Ovary (tissue), 9 donors: ENCODE measurements around the gene ZBTB43. TPM values are rescaled to one million over a fixed set of nuclear protein-coding genes. Genes with fewer than 3 reads are reported as not detected.
"Not testable (repeated sequence)": the region's sequence is repeated elsewhere in the genome, so short reads cannot be mapped to it uniquely, and the experiment has no call there.

ENCODE experiments used
- DNase-seq, 5 donors: peaks; one replicate each; pipeline ENCODE4 v3.0.0-alpha.2; 2019 to 2020
- H3K27ac ChIP-seq, 2 donors: fragments of 200-600 bp; one replicate each; pipeline versions ENCODE4 v1.5.1 to v1.8.0; 2019 to 2022
- H3K27me3 ChIP-seq: fragments of 200-600 bp; one replicate; pipeline ENCODE4 v1.8.0; 2022
- H3K36me3 ChIP-seq: fragments of 200-600 bp; sonication (generic); one replicate; pipeline ENCODE4 v1.5.1; 2019
- H3K4me1 ChIP-seq: one replicate; pipeline ENCODE4 v1.8.1; 2013; ENCODE audit warnings: mild to moderate bottlenecking, moderate library complexity; ENCODE audit not compliant: insufficient read depth
- H3K4me3 ChIP-seq: fragments of 200-600 bp; sonication (generic); one replicate; pipeline ENCODE4 v1.5.1; 2017
- H3K9me3 ChIP-seq, 2 donors: fragments of 200-600 bp in 1 of 2; sonication (generic) in 1 of 2; one replicate each; pipeline versions ENCODE4 v1.5.1 to v1.8.1; 2013 to 2019; ENCODE audit warnings: mild to moderate bottlenecking in 1 of 2, moderate library complexity in 1 of 2
- CTCF ChIP-seq, 3 donors: fragments of 450-650 bp in 2 of 3; fragments of 200-600 bp in 1 of 3; IDR thresholded peaks; one replicate each; pipeline versions ENCODE4 v1.5.1 to v1.8.0; 2016 to 2022; ENCODE audit warnings: antibody characterized with exemption in 3 of 3, mild to moderate bottlenecking in 1 of 3
- EP300 ChIP-seq: sonication (generic); formaldehyde crosslinking; IDR thresholded peaks from one replicate; pipeline ENCODE4 v1.6.1; 2017; ENCODE audit warnings: antibody characterized with exemption
- POLR2A ChIP-seq: fragments of 450-650 bp; IDR thresholded peaks from one replicate; pipeline ENCODE4 v1.6.1; 2017; ENCODE audit warnings: antibody characterized with exemption, mild to moderate bottlenecking, moderate library complexity
- WGBS, 3 donors: extraction: QIAGEN DNeasy Blood & Tissue Kit in 1 of 3; methylation state at CpG; one replicate each; pipeline versions ENCODE4 v1.1.5 to v1.1.7; 2013 to 2017; 5-methylcytosine and 5-hydroxymethylcytosine counted together
- intact Hi-C, 4 donors: fragments of 100-400 bp; cut with DNase I; formaldehyde crosslinking; loops; one replicate each; pipeline versions ENCODE4 v1.11.0 to v1.15.1; 2022 to 2023
- polyA plus RNA-seq, 2 donors: library from polyadenylated mRNA; stranded (reverse); fragments of 200-250 nt in 1 of 2; fragments of 350-450 nt in 1 of 2; fragmentation: Illumina TruSeq in 1 of 2; extraction: RNeasy Lipid Tissue Mini Kit (QIAGEN cat#74804) in 1 of 2; gene quantifications; one replicate each; pipeline ENCODE4 v1.2.3, GENCODE V29; 2013 to 2014
- total RNA-seq, 7 donors: library from RNA; depleted of rRNA in 2 of 7; stranded (reverse); fragments of >200 nt in 2 of 7; fragmentation: NEBNext Ultra II Directional in 3 of 7; extraction: Animal tissue kit (Norgen Biotek cat#: 25700) in 3 of 7; gene quantifications; one replicate each; pipeline versions ENCODE4 v1.1.0 to v1.2.4, GENCODE V29; 2016 to 2023
- donor health status: DM: no; HTN: no; CAD: no; lungs with moderate emphysema.
- donor health status: DM: no; HTN: no; CAD: no.
- donor health status: Bipolar disorder and iron deficiency.
- donor health status: DM: yes; HTN: yes; CAD: no.
- donor health status: DM: no; HTN: no; CAD: no.
- donor health status: DM: yes; HTN: yes; CAD: no.

Gene ZBTB43
- total and polyA plus RNA-seq, 9 donors: 5.0 to 33.3 (median 14.8) TPM

- Histone ChIP-seq H3K36me3 (no peaks in the 10 kb centered on the region), H3K4me3 (no peak overlapping the region), H3K9me3 (no peaks in the 10 kb centered on the region), H3K27me3 (no peaks in the 10 kb centered on the region), H3K27ac (no peak overlapping the region), H3K4me1 (peaks cover 5% of the 10 kb centered on the region)
- no peak for DNase-seq
- intact Hi-C loops: no loop called here
- WGBS, 3 donors: 75 to 76% (median 76%) methylated on average over 3 of the region's 3 CpGs
- TF ChIP-seq POLR2A: no peak
- TF ChIP-seq EP300: no peak
- TF ChIP-seq CTCF (IDR thresholded peaks at IDR 0.05): no peak
These were observed 4.2 kb downstream of the ZBTB43 start for GRCh38 chr9:126809068-126809467.

DNA sequence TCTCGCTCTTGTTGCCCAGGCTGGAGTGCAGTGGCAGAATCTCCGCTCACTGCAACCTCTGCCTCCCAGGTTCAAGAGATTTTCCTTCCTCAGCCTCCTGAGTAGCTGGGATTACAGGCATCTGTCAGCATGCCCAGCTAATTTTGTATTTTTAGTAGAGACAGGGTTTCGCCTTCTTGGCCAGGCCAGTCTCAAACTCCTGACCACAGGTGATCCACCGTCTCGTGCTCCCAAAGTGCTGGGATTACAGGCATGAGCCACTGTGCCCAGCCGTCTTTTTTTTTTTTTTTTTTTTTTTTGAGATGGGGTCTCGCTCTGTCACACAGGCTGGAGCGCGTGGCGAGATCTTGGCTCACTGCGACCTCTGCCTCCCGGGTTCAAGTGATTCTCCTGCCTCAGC lies 5.4 kb downstream of the ZBTB43 start:
- DNase-seq, H3K9me3 ChIP-seq, intact Hi-C loops, H3K4me1 ChIP-seq, H3K36me3 ChIP-seq, H3K27ac ChIP-seq, H3K27me3 ChIP-seq, H3K4me3 ChIP-seq: not testable (repeated sequence)
- 94 to 96% (median 94%) methylated on average over 12 of the region's 12 CpGs for WGBS, 3 donors

GRCh38 chr9:126813072-126813471 lies 8.2 kb downstream of the ZBTB43 start:
- WGBS, 3 donors: 96 to 99% (median 96%) methylated on average over 11 of the region's 11 CpGs
- H3K4me3 ChIP-seq: no peak overlapping the region
- H3K36me3 ChIP-seq: no peaks in the 10 kb centered on the region
- no peaks in the 10 kb centered on the region for H3K27me3 ChIP-seq
- TF ChIP-seq CTCF (IDR thresholded peaks at IDR 0.05) (no peak), POLR2A (no peak), EP300 (no peak)
- no peak for DNase-seq
- H3K4me1 ChIP-seq: no peaks in the 10 kb centered on the region
- intact Hi-C loops: no loop called here
- no peak overlapping the region for H3K27ac ChIP-seq
- peaks cover 0 to 5% of the 10 kb centered on the region in 2 donors for H3K9me3 ChIP-seq

- Histone ChIP-seq H3K4me3 (no peak overlapping the region), H3K4me1 (no peaks in the 10 kb centered on the region), H3K27me3 (no peaks in the 10 kb centered on the region), H3K36me3 (no peaks in the 10 kb centered on the region), H3K9me3 (peaks cover 4 to 10% of the 10 kb centered on the region in 2 donors), H3K27ac (no peak overlapping the region)
- intact Hi-C loops: no loop called here
- DNase-seq: no peak
- TF ChIP-seq POLR2A: no peak
- TF ChIP-seq EP300: no peak
- TF ChIP-seq CTCF (IDR thresholded peaks at IDR 0.05): no peak
These were observed 9.3 kb downstream of the ZBTB43 start for GRCh38 chr9:126814091-126814490.

DNA sequence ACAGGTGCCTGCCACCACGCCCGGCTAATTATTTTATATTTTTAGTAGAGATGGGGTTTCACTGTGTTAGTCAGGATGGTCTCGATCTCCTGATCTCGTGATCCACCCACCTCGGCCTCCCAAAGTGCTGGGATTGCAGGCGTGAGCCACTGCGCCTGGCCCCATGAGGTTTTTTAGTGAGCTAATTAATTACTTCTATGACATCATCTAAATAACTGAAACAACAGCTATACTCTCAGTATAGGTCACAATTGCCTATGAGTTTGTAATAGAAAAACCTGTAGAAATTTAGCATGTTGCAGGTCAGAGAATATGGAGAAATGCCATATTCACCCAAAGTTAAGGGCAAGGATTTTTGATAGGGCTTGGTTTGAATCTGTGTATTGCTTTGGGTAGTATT lies 12.8 kb downstream of the ZBTB43 start:
- WGBS, 3 donors: 96 to 99% (median 97%) methylated on average over 7 of the region's 7 CpGs

GRCh38 chr9:126818482-126818881 lies 13.6 kb downstream of the ZBTB43 start:
- WGBS, 3 donors: 97 to 98% (median 98%) methylated on average over 5 of the region's 5 CpGs
- no peak overlapping the region for H3K4me3 ChIP-seq
- H3K36me3 ChIP-seq: no peaks in the 10 kb centered on the region
- peaks cover 4 to 10% of the 10 kb centered on the region in 2 donors for H3K9me3 ChIP-seq
- DNase-seq: no peak
- intact Hi-C loops: no loop called here
- no peak overlapping the region for H3K27ac ChIP-seq
- no peaks in the 10 kb centered on the region for H3K27me3 ChIP-seq
- peaks cover 3% of the 10 kb centered on the region for H3K4me1 ChIP-seq
- TF ChIP-seq POLR2A: no peak
- TF ChIP-seq CTCF (IDR thresholded peaks at IDR 0.05): no peak
- TF ChIP-seq EP300: no peak

More for the DNA sequence above, 12.8 kb downstream of the ZBTB43 start:
- H3K27me3 ChIP-seq, H3K9me3 ChIP-seq, DNase-seq, H3K36me3 ChIP-seq, H3K4me3 ChIP-seq, H3K27ac ChIP-seq, H3K4me1 ChIP-seq, intact Hi-C loops: not testable (repeated sequence)
